PC-9 (cell line): ENCODE data around the gene TTL.

Experiments
- EZH2 ChIP-seq: fragments of 200-600 bp; sonication (generic); IDR thresholded peaks from 2 replicates; pipeline ENCODE4 v1.8.0; 2017; ENCODE audit warnings: antibody characterized with exemption, low read depth
- TF ChIP-seq, protein P1 (sequence below): fragments of 200-600 bp; sonication (generic); conservative IDR thresholded peaks from 2 replicates; pipeline ENCODE4 v1.6.1; 2017; ENCODE audit warnings: mixed run types, antibody characterized with exemption, mild to moderate bottlenecking, moderate library complexity

DNA sequence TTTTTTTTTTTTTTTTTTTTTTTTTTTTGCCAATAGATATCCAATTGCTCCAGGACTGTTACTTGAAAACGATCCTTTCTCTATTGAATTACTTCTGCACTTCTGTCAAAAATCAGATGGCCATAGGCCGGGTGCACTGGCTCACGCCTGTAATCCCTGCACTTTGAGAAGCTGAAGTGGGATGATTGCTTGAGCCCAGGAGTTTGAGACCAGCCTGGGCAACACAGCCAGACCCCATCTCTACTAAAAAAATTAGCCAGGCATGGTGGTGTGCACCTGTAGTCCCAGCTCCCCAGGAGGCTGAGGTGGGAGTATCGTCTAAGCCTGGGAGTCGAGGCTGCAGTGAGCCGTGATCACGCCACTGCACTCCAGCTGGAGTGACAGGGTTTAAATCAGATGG lies 98.1 kb downstream of the TTL start:
- TF ChIP-seq, protein P1, sequence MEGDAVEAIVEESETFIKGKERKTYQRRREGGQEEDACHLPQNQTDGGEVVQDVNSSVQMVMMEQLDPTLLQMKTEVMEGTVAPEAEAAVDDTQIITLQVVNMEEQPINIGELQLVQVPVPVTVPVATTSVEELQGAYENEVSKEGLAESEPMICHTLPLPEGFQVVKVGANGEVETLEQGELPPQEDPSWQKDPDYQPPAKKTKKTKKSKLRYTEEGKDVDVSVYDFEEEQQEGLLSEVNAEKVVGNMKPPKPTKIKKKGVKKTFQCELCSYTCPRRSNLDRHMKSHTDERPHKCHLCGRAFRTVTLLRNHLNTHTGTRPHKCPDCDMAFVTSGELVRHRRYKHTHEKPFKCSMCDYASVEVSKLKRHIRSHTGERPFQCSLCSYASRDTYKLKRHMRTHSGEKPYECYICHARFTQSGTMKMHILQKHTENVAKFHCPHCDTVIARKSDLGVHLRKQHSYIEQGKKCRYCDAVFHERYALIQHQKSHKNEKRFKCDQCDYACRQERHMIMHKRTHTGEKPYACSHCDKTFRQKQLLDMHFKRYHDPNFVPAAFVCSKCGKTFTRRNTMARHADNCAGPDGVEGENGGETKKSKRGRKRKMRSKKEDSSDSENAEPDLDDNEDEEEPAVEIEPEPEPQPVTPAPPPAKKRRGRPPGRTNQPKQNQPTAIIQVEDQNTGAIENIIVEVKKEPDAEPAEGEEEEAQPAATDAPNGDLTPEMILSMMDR: no peak
- TF ChIP-seq EZH2: no peak
